C4-2B (cell line): Measurements from ENCODE around the gene APP.

ENCODE experiments used
- H3K27ac ChIP-seq: fragments of 450-650 bp; 2 replicates; pipeline ENCODE4 v1.5.1; 2017
- ZFX ChIP-seq: fragments of 450-650 bp; IDR thresholded peaks from 2 replicates; pipeline ENCODE4 v1.6.1; 2017
- TF ChIP-seq, protein P1 (sequence below): fragments of 450-650 bp; conservative IDR thresholded peaks from 2 replicates; pipeline ENCODE4 v1.5.1; 2017; ENCODE audit warnings: mild to moderate bottlenecking

APP gene

DNA sequence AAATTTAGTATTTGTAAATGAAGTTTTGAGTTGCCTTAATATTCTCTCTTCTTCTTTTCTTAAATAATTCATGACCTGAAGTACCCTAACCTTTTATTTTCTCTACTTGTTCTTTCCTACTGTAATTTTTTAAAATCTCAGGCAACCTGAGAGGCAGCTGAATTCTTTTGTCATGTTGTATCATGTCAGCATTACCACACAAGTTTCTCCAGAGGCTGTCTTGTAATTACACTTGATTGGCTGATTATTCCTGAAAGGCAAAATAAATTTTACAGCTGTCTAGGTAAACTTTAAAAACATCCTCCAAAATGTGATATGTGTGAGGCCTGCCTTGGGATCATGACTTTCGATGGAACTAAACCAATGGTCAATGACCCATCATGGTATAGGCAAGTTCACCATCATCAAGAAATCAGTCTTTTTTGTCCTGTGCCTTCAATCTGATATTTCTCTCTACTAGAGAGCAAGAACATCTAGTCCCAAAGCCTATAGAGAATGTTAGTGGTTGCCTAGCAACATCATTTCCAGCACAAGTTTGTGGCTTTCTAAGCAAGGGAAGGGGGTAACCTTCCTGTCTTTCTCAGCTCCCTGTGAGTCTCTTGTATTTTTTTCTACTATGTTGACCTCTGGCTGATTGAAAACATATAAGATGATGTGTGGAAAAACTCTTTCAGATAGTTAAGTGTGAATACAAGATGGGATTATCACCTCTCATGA, 320.3 kb downstream of the APP start:
- H3K27ac ChIP-seq = no peak overlapping the region
- TF ChIP-seq, protein P1, sequence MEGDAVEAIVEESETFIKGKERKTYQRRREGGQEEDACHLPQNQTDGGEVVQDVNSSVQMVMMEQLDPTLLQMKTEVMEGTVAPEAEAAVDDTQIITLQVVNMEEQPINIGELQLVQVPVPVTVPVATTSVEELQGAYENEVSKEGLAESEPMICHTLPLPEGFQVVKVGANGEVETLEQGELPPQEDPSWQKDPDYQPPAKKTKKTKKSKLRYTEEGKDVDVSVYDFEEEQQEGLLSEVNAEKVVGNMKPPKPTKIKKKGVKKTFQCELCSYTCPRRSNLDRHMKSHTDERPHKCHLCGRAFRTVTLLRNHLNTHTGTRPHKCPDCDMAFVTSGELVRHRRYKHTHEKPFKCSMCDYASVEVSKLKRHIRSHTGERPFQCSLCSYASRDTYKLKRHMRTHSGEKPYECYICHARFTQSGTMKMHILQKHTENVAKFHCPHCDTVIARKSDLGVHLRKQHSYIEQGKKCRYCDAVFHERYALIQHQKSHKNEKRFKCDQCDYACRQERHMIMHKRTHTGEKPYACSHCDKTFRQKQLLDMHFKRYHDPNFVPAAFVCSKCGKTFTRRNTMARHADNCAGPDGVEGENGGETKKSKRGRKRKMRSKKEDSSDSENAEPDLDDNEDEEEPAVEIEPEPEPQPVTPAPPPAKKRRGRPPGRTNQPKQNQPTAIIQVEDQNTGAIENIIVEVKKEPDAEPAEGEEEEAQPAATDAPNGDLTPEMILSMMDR = no peak
- TF ChIP-seq ZFX = no peak

DNA sequence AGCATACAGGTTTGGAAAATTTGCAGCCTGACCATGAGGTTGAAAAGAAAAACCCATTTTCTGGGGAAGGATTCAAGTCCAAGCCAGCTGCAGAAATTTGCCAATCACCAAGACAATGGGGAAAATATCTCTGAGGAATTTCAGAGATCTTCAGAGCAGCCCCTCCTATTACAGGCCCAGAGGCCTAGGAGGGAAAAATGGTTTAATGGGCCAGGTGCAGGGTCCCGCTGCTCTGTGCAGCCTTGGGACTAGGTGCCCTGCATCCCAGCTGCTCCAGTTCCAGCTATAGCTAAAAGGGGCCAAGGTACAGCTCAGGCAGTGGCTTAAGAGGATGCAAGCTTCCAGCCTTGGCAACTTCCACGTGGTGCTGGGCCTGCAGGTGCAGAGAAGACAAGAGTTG, 322.3 kb downstream of the APP start:
- H3K27ac ChIP-seq = no peak overlapping the region
- TF ChIP-seq ZFX = no peak
- TF ChIP-seq, protein P1 = no peak

DNA sequence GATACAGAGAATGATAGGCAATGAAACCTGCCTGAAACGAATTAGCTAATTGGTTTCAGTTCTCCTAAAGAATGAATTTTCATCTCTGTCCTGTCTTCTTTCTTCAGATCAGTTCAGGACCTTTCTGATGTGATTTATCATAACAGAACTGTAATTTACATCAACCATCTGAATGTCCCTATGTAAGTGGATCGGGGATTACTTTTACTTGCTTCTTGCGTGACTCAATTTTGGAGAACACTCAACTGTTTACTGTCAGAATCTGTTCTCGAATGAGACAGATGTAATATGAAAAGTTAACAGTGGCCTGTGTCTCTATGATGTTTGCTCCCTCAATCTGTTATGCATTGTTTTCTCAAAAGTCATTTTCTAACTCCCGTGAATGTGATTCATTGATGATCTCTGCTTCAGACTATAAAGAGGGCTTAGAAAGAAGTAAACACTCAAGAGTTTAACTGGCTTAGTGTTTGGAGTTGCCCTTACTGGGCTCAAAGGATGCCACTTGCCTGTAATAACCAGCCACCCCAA, 324.8 kb downstream of the APP start:
- TF ChIP-seq ZFX = no peak
- TF ChIP-seq, protein P1 = no peak
- H3K27ac ChIP-seq = no peak overlapping the region

DNA sequence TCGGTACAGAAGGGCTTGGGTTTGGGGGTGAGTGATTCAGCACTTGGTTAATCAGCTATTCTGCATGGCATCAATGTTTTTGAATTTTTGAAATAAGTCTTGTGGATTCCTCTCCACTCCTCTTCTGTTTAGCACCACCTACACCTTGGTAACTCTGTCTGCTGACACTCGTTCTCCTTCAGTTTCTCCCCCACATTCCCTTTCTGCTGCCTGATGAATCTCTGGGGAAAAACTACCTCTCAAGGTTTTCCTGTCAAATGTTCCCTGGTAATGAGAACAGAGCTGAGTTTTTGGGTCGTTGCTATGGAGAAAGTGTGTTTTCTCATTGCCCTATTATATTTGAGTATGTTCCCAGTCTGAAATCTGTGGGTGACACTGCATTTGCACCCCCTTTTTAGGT, 327.6 kb downstream of the APP start:
- TF ChIP-seq ZFX = no peak
- TF ChIP-seq, protein P1 = no peak
- H3K27ac ChIP-seq = no peak overlapping the region

DNA sequence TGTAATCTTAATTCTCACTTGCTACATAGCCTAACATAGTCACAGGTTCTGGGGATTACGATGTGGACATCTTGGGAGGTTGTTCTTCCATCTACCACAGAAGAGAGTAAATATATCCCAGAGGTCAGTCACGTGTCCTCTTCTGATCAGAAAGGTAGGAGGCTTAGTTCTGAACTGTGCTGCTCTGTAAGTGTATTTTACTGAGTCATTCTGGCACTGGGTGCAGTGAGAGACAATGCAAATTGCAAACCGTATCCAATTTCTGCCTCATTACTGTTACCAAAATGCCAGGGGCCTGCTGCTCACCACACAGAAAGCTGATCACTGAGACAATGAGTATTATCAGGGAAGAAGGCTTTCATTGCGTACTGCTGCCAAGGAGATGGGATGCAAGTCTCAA, 331.8 kb downstream of the APP start:
- TF ChIP-seq, protein P1 = no peak
- no peak for TF ChIP-seq ZFX
- no peak overlapping the region; the same call in 1 of the 2 replicates for H3K27ac ChIP-seq

DNA sequence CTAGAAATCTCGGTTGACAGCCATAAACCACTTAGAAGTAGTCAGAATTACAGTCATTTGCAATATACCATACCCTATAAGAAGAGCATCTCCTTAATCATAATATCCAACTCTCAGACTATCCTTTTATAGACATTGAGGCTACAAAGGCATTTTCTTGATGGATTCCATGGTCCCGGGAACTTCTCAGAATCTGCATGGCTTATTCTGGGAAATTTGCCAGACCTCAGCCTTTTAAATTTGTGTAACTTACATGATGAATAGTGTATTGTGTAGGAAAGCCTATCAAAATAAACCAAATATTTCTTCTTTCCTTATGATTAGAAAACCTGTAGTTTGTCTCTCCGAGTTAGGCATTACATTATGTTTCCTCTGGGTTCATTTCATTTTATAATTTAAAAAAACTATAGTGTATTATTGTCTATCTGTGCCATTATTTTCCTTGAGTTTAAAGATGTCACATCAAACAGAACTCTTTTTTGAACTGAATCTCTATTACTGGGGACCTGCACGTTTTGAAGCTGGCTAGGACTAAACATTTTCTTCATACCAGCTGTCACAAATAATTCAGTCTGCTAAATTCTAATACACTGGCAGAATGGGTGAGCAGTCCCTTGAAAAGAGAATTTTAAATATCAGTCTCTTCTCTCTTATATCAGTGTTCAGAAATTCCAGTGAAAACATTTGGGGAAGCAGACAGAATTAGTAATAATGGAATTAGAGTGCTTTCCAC, 332.9 kb downstream of the APP start:
- no peak overlapping the region for H3K27ac ChIP-seq
- TF ChIP-seq, protein P1 = no peak
- no peak for TF ChIP-seq ZFX

DNA sequence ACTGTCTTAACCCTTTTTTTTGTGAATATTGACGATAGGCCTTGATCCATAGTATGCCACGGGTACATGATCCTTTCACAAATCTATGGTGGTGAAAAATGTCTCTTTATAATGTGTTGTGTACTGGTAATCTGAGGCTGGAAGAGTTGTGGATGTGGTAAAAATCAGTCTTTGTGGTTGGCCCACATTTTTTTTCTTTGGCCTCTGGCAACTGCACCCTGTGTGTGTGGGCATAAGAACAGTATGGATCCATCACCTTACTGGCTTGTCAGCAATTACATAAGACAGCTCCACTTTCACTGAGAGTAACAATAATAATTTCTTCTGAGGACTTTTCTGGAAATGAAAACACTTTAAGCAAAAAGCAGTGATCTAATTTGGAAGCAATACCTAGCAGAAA, 334.2 kb downstream of the APP start:
- TF ChIP-seq, protein P1 = no peak
- no peak for TF ChIP-seq ZFX
- H3K27ac ChIP-seq = no peak overlapping the region
